Endothelial cell of hepatic sinusoid (primary cell): Measurements from ENCODE around the gene FRAS1.
"Not testable (repeated sequence)": the region's sequence is repeated elsewhere in the genome, so short reads cannot be mapped to it uniquely, and the experiment has no call there.

Experiments
- in situ Hi-C: cut with HindIII; loops from 2 replicates; pipeline ENCODE4 v1.10.0; 2017; ENCODE audit warnings: low sequenced_read_pairs

The FRAS1 gene

GRCh38 chr4:78205591-78205990 is 148.5 kb downstream of the FRAS1 start:
- in situ Hi-C loops, result no loop called here

- in situ Hi-C loops, result no loop called here
Observed at GRCh38 chr4:78207541-78207940, 150.4 kb downstream of the FRAS1 start.

- in situ Hi-C loops, result no loop called here
Observed at GRCh38 chr4:78207951-78208350, 150.8 kb downstream of the FRAS1 start.

GRCh38 chr4:78208896-78209295 is 151.8 kb downstream of the FRAS1 start:
- in situ Hi-C loops, result not testable (repeated sequence)

- in situ Hi-C loops, result no loop called here
Observed at GRCh38 chr4:78210694-78211410, 153.7 kb downstream of the FRAS1 start.

- in situ Hi-C loops, result no loop called here
Observed at GRCh38 chr4:78213218-78213617, 156.1 kb downstream of the FRAS1 start.

GRCh38 chr4:78214078-78214477 is 157.0 kb downstream of the FRAS1 start:
- in situ Hi-C loops, result no loop called here

- in situ Hi-C loops, result no loop called here
Observed at GRCh38 chr4:78217557-78217956, 160.4 kb downstream of the FRAS1 start.

GRCh38 chr4:78218260-78218659 is 161.1 kb downstream of the FRAS1 start:
- in situ Hi-C loops, result no loop called here

- in situ Hi-C loops, result no loop called here
Observed at GRCh38 chr4:78219825-78220224, 162.7 kb downstream of the FRAS1 start.

- in situ Hi-C loops, result no loop called here
Observed at GRCh38 chr4:78220283-78220682, 163.2 kb downstream of the FRAS1 start.

- in situ Hi-C loops, result no loop called here
Observed at GRCh38 chr4:78222575-78223186, 165.6 kb downstream of the FRAS1 start.

GRCh38 chr4:78225236-78225635 is 168.1 kb downstream of the FRAS1 start:
- in situ Hi-C loops, result no loop called here

- in situ Hi-C loops, result no loop called here
Observed at GRCh38 chr4:78226279-78226678, 169.2 kb downstream of the FRAS1 start.

GRCh38 chr4:78227411-78228057 is 170.4 kb downstream of the FRAS1 start:
- in situ Hi-C loops, result no loop called here

- in situ Hi-C loops, result no loop called here
Observed at GRCh38 chr4:78235800-78236199, 178.7 kb downstream of the FRAS1 start.

GRCh38 chr4:78237360-78237759 is 180.2 kb downstream of the FRAS1 start:
- in situ Hi-C loops, result no loop called here

- in situ Hi-C loops, result no loop called here
Observed at GRCh38 chr4:78242071-78242470, 184.9 kb downstream of the FRAS1 start.

- in situ Hi-C loops, result no loop called here
Observed at GRCh38 chr4:78244705-78245485, 187.8 kb downstream of the FRAS1 start.

GRCh38 chr4:78247536-78248285 is 190.6 kb downstream of the FRAS1 start:
- in situ Hi-C loops, result no loop called here

- in situ Hi-C loops, result no loop called here
Observed at GRCh38 chr4:78250500-78250899, 193.4 kb downstream of the FRAS1 start.
